ENCODE data around the gene PKNOX1.
"Not testable (repeated sequence)": the region's sequence is repeated elsewhere in the genome, so short reads cannot be mapped to it uniquely, and the experiment has no call there.

GRCh38 chr21:42951193-42951592, 23.2 kb upstream of the PKNOX1 start:
- TF ChIP-seq POLR2A, CTCF (IDR thresholded peaks at IDR 0.05): not testable (repeated sequence)
